ENCODE data around the gene MUC6.

Gene MUC6

GRCh38 chr11:1071571-1072115 lies 35.1 kb upstream of the MUC6 start:
- no peak for DNase-seq

GRCh38 chr11:1070594-1071462 lies 34.3 kb upstream of the MUC6 start:
- DNase-seq, result no peak

- no peak for DNase-seq
Observed at GRCh38 chr11:1069740-1070139, 33.2 kb upstream of the MUC6 start.

GRCh38 chr11:1067812-1068496 lies 31.4 kb upstream of the MUC6 start:
- DNase-seq, result no peak

- DNase-seq, result no peak
Observed at GRCh38 chr11:1064167-1064566, 27.6 kb upstream of the MUC6 start.

- no peak for DNase-seq
Observed at GRCh38 chr11:1062075-1062820, 25.7 kb upstream of the MUC6 start.

- no peak for DNase-seq
Observed at GRCh38 chr11:1060852-1061616, 24.5 kb upstream of the MUC6 start.

- no peak for DNase-seq
Observed at GRCh38 chr11:1060410-1060809, 23.9 kb upstream of the MUC6 start.

- DNase-seq, result no peak
Observed at GRCh38 chr11:1059759-1060158, 23.2 kb upstream of the MUC6 start.

GRCh38 chr11:1057806-1058205 lies 21.3 kb upstream of the MUC6 start:
- DNase-seq, result no peak

- DNase-seq, result no peak
Observed at GRCh38 chr11:1055990-1056771, 19.7 kb upstream of the MUC6 start.

- DNase-seq, result no peak
Observed at GRCh38 chr11:1055109-1055703, 18.7 kb upstream of the MUC6 start.

- DNase-seq, result no peak
Observed at GRCh38 chr11:1054143-1055108, 17.9 kb upstream of the MUC6 start.

- DNase-seq, result no peak
Observed at GRCh38 chr11:1053121-1053901, 16.8 kb upstream of the MUC6 start.

- DNase-seq, result no peak
Observed at GRCh38 chr11:1052133-1053011, 15.9 kb upstream of the MUC6 start.

- no peak for DNase-seq
Observed at GRCh38 chr11:1051356-1052132, 15.0 kb upstream of the MUC6 start.

Data from NCI-H187 treated with DMSO at 0.1 percent for 48 hours (cell line).